ENCODE results near the gene PGAP6. TPM values are rescaled to one million over a fixed set of nuclear protein-coding genes. Genes with fewer than 3 reads are reported as not detected.
"Not testable (repeated sequence)": the region's sequence is repeated elsewhere in the genome, so short reads cannot be mapped to it uniquely, and the experiment has no call there.

The PGAP6 gene
- total RNA-seq, 2 experiments from 2014 or later, result 59.2 to 59.9 TPM

DNA sequence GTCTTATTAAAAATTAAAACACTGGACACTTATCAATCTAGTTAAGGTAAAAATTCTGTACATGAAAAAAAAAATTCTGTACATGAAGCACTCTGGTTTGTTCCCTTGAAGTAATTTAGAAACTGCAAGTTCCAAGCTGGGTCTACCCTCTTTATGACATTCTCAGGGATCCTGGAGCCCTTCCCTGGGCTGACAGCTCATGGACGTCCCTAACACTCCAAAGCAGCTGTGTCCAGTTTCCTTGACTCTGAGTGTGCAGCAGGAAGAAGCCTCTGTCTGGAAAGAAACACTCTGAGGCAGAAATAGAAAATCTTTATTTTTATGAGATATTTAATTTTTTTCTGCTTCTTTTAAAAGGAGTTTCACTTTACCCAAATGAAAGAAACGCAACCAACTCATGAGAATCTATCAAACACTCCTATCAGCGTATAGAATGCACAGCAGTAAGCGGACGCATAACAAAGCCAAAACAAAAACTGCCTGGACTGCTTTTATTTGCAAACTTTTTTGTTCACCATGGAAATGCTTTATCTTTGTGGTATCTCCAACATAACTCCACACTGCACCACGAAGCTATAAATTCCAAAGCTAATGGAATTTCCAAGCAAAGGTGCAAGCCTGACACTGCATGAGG, 50.5 kb downstream of the PGAP6 start:
- CTCF ChIA-PET; H3K27ac Mint-ChIP-seq; H3K36me3 Mint-ChIP-seq (ENCODE audit: low read depth); H3K4me3 Mint-ChIP-seq; DNase-seq; H3K9me3 Mint-ChIP-seq: not testable (repeated sequence)
- POLR2A ChIA-PET, result interaction anchor here (1.7 kb wide), 1 partner anchor 9 kb away, joined by 4 read pairs; no protein-coding TSS in a partner anchor
- Mint-ChIP-seq H3K27me3 (peaks cover 14% of the 10 kb centered on the region), H3K4me1 (peaks cover 36% of the 10 kb centered on the region)

DNA sequence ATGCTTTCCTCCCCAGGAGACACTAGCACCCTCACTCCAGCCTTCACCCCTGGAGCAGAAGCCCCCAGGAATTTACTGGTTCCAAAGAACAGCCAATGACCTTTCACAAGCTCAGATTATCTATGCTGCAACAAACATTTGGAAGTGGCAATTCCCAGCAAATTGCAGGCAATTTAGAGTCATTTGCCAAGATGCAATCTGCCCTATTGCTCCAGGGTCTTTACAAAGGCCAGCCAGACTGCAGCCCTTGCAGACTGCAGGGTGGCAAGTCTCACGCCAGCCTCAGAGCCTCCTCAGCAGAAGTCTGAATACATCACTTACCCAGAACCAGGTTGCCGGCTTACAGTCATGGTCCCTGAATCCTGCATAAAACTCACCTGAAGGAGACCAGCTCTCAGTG, 51.0 kb downstream of the PGAP6 start:
- ChIA-PET POLR2A (interaction anchor here (1.7 kb wide), 1 partner anchor 10 kb away, joined by 4 read pairs; no protein-coding TSS in a partner anchor), CTCF (no interaction called here)
- Mint-ChIP-seq H3K27me3 (peaks cover 14% of the 10 kb centered on the region), H3K4me3 (no peak overlapping the region), H3K27ac (no peak overlapping the region), H3K9me3 (no peaks in the 10 kb centered on the region), H3K4me1 (peaks cover 36% of the 10 kb centered on the region), H3K36me3 (ENCODE audit: low read depth) (peaks cover 10% of the 10 kb centered on the region)
- no peak for DNase-seq

DNA sequence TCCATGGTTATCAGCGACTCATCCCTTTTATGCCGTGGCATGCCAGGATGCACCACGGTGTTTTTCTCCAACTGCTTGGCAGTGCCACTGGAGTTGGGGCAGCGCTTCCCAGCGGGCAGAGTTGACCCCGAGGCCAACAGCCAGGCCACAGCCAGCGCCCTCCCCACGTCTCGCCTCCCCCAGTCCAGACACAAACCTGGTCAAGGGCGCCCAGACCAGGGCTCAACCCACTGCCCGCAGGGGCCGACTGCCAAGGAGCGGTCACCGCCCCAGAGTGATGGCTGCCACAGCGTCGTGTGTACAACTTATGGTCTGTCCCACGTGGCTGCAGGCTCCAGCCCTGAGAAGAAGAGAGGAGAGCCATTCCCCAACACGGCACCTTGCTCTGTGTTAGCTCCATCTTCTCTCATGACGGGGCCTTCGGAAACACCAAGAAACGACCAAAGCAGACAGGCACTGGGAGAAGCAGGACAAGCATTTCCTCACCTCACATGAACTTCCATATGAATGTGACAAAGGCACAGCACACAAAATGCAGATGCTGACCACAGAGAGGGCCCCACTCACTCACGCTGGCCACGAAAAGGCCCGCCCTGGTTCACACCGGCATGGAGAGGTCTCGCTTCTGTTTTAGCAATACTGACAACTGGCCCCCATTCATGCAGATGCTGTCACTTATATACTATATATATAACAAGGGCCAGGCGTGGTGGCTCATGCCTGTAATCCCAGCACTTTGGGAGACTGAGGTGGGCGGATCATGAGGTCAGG, 56.2 kb downstream of the PGAP6 start:
- Mint-ChIP-seq H3K36me3 (ENCODE audit: low read depth) (peaks cover 10% of the 10 kb centered on the region), H3K9me3 (no peaks in the 10 kb centered on the region), H3K27me3 (peaks cover 11% of the 10 kb centered on the region), H3K27ac (peak overlapping the region; percentile 31), H3K4me1 (peaks cover 47% of the 10 kb centered on the region), H3K4me3 (peak overlapping the region; percentile 47)
- ChIA-PET CTCF (interaction anchor here (0.6 to 1.8 kb wide), 4 partner anchors 20 to 229 kb away, joined by 3 read pairs; partner anchors contain the start of gene FAM234A), POLR2A (interaction anchor here (0.6 to 1.5 kb wide), 5 partner anchors 10 to 90 kb away, joined by 3 to 7 read pairs (median 4); no protein-coding TSS in a partner anchor)
- no peak for DNase-seq

DNA sequence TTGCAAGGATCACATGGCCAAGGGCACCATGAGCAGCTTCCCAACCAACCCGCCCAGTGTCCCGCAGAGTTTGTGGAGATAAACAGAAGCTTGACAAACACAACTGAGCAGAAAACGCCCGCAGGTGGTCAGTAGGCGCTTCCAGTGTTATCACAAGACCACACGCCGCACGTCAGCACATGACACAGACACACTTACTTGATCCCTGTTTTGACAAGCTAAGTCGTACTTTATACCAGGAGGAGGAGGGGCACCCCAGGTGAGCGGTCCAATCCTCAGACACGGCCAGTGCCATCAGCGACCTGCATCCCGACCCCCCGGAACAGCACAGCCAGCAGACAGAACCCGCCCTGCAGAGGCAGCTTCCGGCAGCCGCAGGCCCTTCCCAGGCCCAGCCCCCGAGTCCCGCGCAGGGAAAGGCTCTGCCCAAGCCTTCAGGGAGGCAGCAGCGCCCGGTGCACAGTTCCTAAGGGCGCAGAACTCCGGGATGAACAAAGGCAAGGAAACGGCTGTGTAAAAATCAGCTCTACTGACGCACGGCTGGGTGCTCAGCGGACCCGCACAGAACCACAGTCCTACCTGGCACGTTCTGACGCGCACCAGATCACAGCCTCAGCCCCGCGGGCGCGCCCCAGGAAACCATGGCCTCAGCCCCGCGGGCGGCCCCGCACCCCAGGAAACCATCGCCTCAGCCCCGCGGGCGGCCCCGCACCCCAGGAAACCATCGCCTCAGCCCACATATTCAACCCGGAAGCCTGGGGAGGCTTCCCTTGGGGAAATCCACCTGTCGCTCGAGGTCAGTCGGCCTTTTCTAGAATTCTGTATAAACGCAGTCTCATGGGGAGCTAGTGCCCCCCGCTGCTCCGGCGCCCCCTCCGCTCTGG, 57.1 kb downstream of the PGAP6 start:
- DNase-seq, result peak; percentile 74
- Mint-ChIP-seq H3K27ac (peak overlapping the region; percentile 31), H3K27me3 (peaks cover 9% of the 10 kb centered on the region), H3K36me3 (ENCODE audit: low read depth) (peaks cover 4% of the 10 kb centered on the region), H3K4me3 (peak overlapping the region; percentile 47), H3K4me1 (peaks cover 45% of the 10 kb centered on the region), H3K9me3 (no peaks in the 10 kb centered on the region)
- CTCF ChIA-PET, result interaction anchor here (0.6 to 1.8 kb wide), 4 partner anchors 21 to 228 kb away, joined by 3 read pairs; partner anchors contain the start of gene FAM234A
- POLR2A ChIA-PET, result interaction anchor here (0.6 to 1.5 kb wide), 5 partner anchors 11 to 89 kb away, joined by 3 to 7 read pairs (median 4); no protein-coding TSS in a partner anchor

DNA sequence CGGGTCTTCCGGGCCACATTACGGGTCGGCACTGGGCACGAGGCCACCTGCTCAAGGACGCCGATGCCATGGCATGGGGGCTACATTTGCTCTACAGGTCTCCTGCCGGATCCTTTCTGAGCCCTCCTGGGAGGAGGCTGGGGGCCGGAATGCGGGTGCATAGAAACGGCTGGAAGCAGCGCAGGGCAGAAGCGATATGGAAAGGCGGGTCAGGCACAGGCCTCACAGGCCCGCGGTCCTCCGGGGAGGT, 57.7 kb downstream of the PGAP6 start:
- peaks cover 5% of the 10 kb centered on the region for H3K36me3 Mint-ChIP-seq (ENCODE audit: low read depth)
- H3K9me3 Mint-ChIP-seq, result no peaks in the 10 kb centered on the region
- H3K4me1 Mint-ChIP-seq, result peaks cover 46% of the 10 kb centered on the region
- H3K27ac Mint-ChIP-seq, result no peak overlapping the region
- POLR2A ChIA-PET, result interaction anchor here (1.3 to 1.5 kb wide), 2 partner anchors 71 to 89 kb away, joined by 5 to 7 read pairs; no protein-coding TSS in a partner anchor
- no peak overlapping the region for H3K4me3 Mint-ChIP-seq
- CTCF ChIA-PET, result interaction anchor here (1.3 to 1.8 kb wide), 2 partner anchors 89 to 227 kb away, joined by 3 read pairs; partner anchors contain the start of gene FAM234A
- H3K27me3 Mint-ChIP-seq, result peaks cover 9% of the 10 kb centered on the region
- no peak for DNase-seq

DNA sequence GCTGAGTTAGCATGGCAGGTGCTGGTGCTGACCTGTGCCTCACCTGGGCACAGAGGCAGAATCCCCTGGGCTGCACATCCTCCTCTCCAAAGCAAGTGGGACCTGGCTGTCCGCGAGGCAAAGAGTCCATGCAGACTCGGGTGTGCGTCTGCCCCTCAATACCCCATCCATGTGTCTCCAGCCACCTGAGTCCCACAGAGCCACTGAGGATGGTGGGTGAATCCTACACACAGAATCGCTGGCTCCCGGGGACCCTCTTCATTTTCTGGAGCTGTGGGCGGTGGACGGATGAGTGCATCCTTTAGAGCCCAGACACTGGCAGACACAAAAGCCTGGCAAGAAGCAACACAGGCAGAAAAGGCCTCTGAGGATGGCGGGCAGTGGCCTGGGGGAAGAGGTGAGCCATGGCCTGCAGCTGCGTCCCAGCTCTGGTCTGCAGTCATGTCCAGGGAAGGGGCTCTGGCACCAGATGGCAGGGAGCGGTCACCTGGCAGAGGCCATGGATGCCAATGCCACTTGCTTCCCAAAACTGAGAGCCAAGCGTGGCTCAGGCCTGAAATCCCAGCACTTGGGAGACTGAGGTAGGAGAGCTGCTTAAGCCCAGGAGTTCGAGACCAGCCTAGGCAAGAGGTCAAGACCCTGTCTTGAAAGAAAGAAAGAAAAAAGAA, 59.2 kb downstream of the PGAP6 start:
- no peak overlapping the region for H3K4me3 Mint-ChIP-seq
- ChIA-PET POLR2A (interaction anchor here (1.3 to 1.5 kb wide), 2 partner anchors 15 to 88 kb away, joined by 3 read pairs; partner anchors contain the start of gene FAM234A), CTCF (interaction anchor here (0.9 to 1.3 kb wide), 2 partner anchors 25 to 95 kb away, joined by 3 read pairs; no protein-coding TSS in a partner anchor)
- H3K9me3 Mint-ChIP-seq, result no peaks in the 10 kb centered on the region
- peaks cover 51% of the 10 kb centered on the region for H3K4me1 Mint-ChIP-seq
- DNase-seq, result no peak
- peaks cover 9% of the 10 kb centered on the region for H3K27me3 Mint-ChIP-seq
- H3K27ac Mint-ChIP-seq, result no peak overlapping the region
- peaks cover 11% of the 10 kb centered on the region for H3K36me3 Mint-ChIP-seq (ENCODE audit: low read depth)

DNA sequence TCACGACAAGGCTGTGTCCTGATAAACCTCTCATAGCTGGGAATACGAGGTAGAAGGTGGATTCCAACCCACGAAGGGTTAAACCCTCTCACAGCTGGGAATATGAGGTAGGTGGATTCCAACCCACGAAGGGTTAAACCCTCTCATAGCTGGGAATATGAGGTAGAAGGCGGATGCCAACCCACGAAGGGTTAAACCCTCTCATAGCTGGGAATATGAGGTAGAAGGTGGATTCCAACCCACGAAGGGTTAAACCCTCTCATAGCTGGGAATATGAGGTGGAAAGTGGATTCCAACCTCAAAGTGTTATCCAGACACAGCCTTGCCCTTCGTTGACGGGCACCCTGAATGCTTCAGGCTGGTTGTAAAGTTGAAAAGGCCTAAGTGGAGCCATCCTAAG, 60.2 kb downstream of the PGAP6 start:
- H3K9me3 Mint-ChIP-seq, result no peaks in the 10 kb centered on the region
- peaks cover 13% of the 10 kb centered on the region for H3K36me3 Mint-ChIP-seq (ENCODE audit: low read depth)
- H3K4me3 Mint-ChIP-seq, result no peak overlapping the region
- H3K4me1 Mint-ChIP-seq, result peaks cover 43% of the 10 kb centered on the region
- H3K27ac Mint-ChIP-seq, result no peak overlapping the region
- no peak for DNase-seq
- POLR2A ChIA-PET, result interaction anchor here (0.9 to 1.3 kb wide), 2 partner anchors 16 to 92 kb away, joined by 3 read pairs; no protein-coding TSS in a partner anchor
- H3K27me3 Mint-ChIP-seq, result peaks cover 4% of the 10 kb centered on the region
- CTCF ChIA-PET, result interaction anchor here (0.6 to 1.3 kb wide), 3 partner anchors 26 to 174 kb away, joined by 3 to 4 read pairs (median 3); no protein-coding TSS in a partner anchor

Other genes starting within 250 kb of the PGAP6 start
- 10 to 100 TPM; 31.9 to 33.4 TPM for gene NPRL3, start 243.3 kb downstream of the PGAP6 start, total RNA-seq
- not detected for gene HBZ, start 229.3 kb downstream of the PGAP6 start, total RNA-seq
- gene HBM, start 216.0 kb downstream of the PGAP6 start, total RNA-seq, result not detected
- gene HBA2, start 209.1 kb downstream of the PGAP6 start, total RNA-seq, result not detected
- gene HBA1, start 205.3 kb downstream of the PGAP6 start, total RNA-seq, result not detected
- not detected for gene HBQ1, start 201.5 kb downstream of the PGAP6 start, total RNA-seq
- gene LUC7L, start 152.5 kb downstream of the PGAP6 start, total RNA-seq, result 10 to 100 TPM; 54.9 to 61.0 TPM
- 10 to 100 TPM; 26.9 to 31.5 TPM for gene FAM234A, start 147.2 kb downstream of the PGAP6 start, total RNA-seq
- gene RGS11, start 106.0 kb downstream of the PGAP6 start, total RNA-seq, result under 1 TPM; 0.10 to 0.40 TPM
- gene ARHGDIG, start 101.4 kb downstream of the PGAP6 start, total RNA-seq, result not detected
- gene PDIA2, start 98.8 kb downstream of the PGAP6 start, total RNA-seq, result not detected
- 10 to 100 TPM; 25.4 to 25.7 TPM for gene AXIN1, start 29.3 kb downstream of the PGAP6 start, total RNA-seq
- gene MRPL28, start 11.4 kb downstream of the PGAP6 start, total RNA-seq, result 10 to 100 TPM; 71.4 to 72.6 TPM
- gene NME4, start 15.2 kb upstream of the PGAP6 start, total RNA-seq, result 10 to 100 TPM; 33.9 to 34.0 TPM
- gene DECR2, start 19.9 kb upstream of the PGAP6 start, total RNA-seq, result 1 to 10 TPM; 3.0 to 3.3 TPM
- gene RAB11FIP3, start 43.7 kb upstream of the PGAP6 start, total RNA-seq, result 10 to 100 TPM; 21.2 to 25.4 TPM
- 10 to 100 TPM; 91.7 to 93.4 TPM for gene CAPN15, start 145.7 kb upstream of the PGAP6 start, total RNA-seq
- not detected for gene PRR35, start 178.4 kb upstream of the PGAP6 start, total RNA-seq
- gene NHLRC4, start 185.0 kb upstream of the PGAP6 start, total RNA-seq, result 1 to 10 TPM; 2.3 to 2.6 TPM
- gene PIGQ, start 188.0 kb upstream of the PGAP6 start, total RNA-seq, result 10 to 100 TPM; 33.7 to 35.1 TPM
- gene RAB40C, start 208.1 kb upstream of the PGAP6 start, total RNA-seq, result 10 to 100 TPM; 12.2 to 14.2 TPM
- gene WFIKKN1, start 249.0 kb upstream of the PGAP6 start, total RNA-seq, result under 1 TPM; 0.10 to 0.13 TPM